Stomach (tissue), 4 donors: ENCODE data around the gene RAD52.

Experiments
- EP300 ChIP-seq: sonication (generic); formaldehyde crosslinking; IDR thresholded peaks from one replicate; pipeline ENCODE4 v1.6.1; 2017; ENCODE audit warnings: antibody characterized with exemption
- POLR2A ChIP-seq, 4 donors: fragments of 450-650 bp; IDR thresholded peaks; one replicate each; pipeline ENCODE4 v1.6.1; 2016; ENCODE audit warnings: antibody characterized with exemption in 4 of 4, control low read depth in 2 of 4, mild to moderate bottlenecking in 1 of 4, moderate library complexity in 1 of 4
- POLR2AphosphoS5 ChIP-seq, 3 donors: sonication (generic); formaldehyde crosslinking; IDR thresholded peaks; one replicate each; pipeline ENCODE4 v1.6.1; 2016; ENCODE audit warnings: antibody characterized with exemption in 3 of 3
- TF ChIP-seq, protein P1 (sequence below), 7 experiments: fragments of 450-650 bp in 4 of 7; fragments of 200-600 bp in 3 of 7; sonication (generic) in 3 of 7; IDR thresholded peaks; one replicate each; pipeline ENCODE4 v1.5.1; 2016 to 2019; ENCODE audit warnings: antibody characterized with exemption in 7 of 7, control low read depth in 2 of 7, mild to moderate bottlenecking in 1 of 7

DNA sequence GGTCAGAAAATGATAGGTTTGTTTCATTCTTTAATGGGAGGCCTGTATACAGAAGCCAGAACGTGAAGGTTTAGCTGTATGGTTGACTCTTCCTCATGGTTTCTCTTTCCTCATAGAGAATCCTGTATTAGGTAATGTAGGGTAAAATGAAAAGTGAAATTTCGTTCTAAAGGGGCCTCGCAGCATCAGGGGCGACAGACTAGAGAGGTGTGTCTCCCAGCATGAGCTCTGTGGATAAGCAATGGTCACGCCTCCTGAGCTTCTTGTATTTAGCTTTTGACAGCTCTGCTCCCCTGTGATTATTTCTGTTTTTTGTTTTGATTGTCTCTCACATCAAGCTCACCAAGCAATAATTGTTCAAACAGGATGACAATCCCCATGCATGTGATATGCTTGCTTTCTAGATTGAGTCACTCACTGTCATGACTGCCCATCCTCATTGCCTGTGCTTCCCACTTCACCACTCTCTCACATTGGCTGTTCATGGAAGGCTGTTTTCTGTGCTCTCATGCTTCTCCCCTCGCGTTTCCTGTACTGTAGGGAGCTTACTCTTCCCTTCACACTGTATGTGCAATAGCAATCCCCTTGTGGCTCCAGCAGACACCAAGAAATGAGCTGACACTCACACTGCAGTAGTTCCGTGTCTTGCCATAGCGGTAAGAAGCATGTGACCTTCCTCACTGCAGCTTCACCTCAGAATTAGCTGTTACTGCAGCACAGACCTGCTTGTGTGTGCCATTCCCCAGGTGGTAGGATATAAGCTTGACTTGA lies 44.0 kb downstream of the RAD52 start:
- TF ChIP-seq POLR2AphosphoS5 (IDR thresholded peaks at IDR 0.05) (no peak), POLR2A (IDR thresholded peaks at IDR 0.05) (no peak), EP300 (no peak)
- TF ChIP-seq, protein P1, sequence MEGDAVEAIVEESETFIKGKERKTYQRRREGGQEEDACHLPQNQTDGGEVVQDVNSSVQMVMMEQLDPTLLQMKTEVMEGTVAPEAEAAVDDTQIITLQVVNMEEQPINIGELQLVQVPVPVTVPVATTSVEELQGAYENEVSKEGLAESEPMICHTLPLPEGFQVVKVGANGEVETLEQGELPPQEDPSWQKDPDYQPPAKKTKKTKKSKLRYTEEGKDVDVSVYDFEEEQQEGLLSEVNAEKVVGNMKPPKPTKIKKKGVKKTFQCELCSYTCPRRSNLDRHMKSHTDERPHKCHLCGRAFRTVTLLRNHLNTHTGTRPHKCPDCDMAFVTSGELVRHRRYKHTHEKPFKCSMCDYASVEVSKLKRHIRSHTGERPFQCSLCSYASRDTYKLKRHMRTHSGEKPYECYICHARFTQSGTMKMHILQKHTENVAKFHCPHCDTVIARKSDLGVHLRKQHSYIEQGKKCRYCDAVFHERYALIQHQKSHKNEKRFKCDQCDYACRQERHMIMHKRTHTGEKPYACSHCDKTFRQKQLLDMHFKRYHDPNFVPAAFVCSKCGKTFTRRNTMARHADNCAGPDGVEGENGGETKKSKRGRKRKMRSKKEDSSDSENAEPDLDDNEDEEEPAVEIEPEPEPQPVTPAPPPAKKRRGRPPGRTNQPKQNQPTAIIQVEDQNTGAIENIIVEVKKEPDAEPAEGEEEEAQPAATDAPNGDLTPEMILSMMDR (IDR thresholded peaks at IDR 0.05) = no peak
